IMR-90 (cell line): Measurements from ENCODE around the gene LY6G5C. TPM values are rescaled to one million over a fixed set of nuclear protein-coding genes. Genes with fewer than 3 reads are reported as not detected.

Experiments
- ATAC-seq: fragments of 200-7000 bp; cut with Tn5 transposase; 2 replicates; pipeline ENCODE4 v1.9.1; 2020; ENCODE audit warnings: low read depth, mild to moderate bottlenecking, moderate library complexity
- BruUV-seq: library from RNA; stranded (reverse); fragments of 400-500 nt; replicated peaks from 2 replicates; lab custom pipeline; 2021; lab: Mats Ljungman, UMichigan
- CTCF ChIA-PET: fragments of 300-600 bp; formaldehyde crosslinking; extraction: SDS; loops from one replicate; lab custom pipeline; 2021; ENCODE audit warnings: antibody characterized with exemption; lab: Yijun Ruan, JAX
- POLR2A ChIA-PET: fragments of 300-600 bp; sonication (Branson Sonifier 250); formaldehyde crosslinking; loops from one replicate; lab custom pipeline; 2022; ENCODE audit warnings: antibody characterized with exemption; ENCODE audit not compliant: unreplicated experiment; lab: Charles Lee
- DNase-seq: peaks from one replicate; pipeline ENCODE4 v3.0.0; 2013
- H2AFZ ChIP-seq: replicated peaks from 2 replicates; pipeline ENCODE3; 2013; ENCODE audit warnings: low read length, mild to moderate bottlenecking; ENCODE audit not compliant: poor library complexity
- H2AK5ac ChIP-seq: 2 replicates; pipeline ENCODE4 v1.6.1; 2013; ENCODE audit warnings: low read depth, low read length, inconsistent platforms
- H2AK9ac ChIP-seq: replicated peaks from 2 replicates; pipeline ENCODE3; 2013; ENCODE audit warnings: mild to moderate bottlenecking, low read depth, low read length, moderate library complexity; ENCODE audit not compliant: poor library complexity
- H2BK120ac ChIP-seq: 2 replicates; pipeline ENCODE4 v1.6.1; 2013; ENCODE audit warnings: low read depth, low read length, inconsistent platforms
- H2BK15ac ChIP-seq: 3 replicates; pipeline ENCODE4 v1.6.1; 2013; ENCODE audit warnings: low read depth, low read length, inconsistent platforms
- H2BK20ac ChIP-seq: 2 replicates; pipeline ENCODE4 v1.6.1; 2013; ENCODE audit warnings: low read depth, mild to moderate bottlenecking, inconsistent platforms, low read length, moderate library complexity
- H2BK5ac ChIP-seq: 2 replicates; pipeline ENCODE4 v1.6.1; 2013; ENCODE audit warnings: mild to moderate bottlenecking, low read depth, low read length, inconsistent platforms; ENCODE audit not compliant: poor library complexity, severe bottlenecking
- H3K14ac ChIP-seq: replicated peaks from 2 replicates; pipeline ENCODE4 v1.6.1; 2013; ENCODE audit warnings: low read depth, low read length, inconsistent platforms
- H3K18ac ChIP-seq: 2 replicates; pipeline ENCODE4 v1.6.1; 2013; ENCODE audit warnings: low read depth, low read length, control low read depth
- H3K23ac ChIP-seq: 2 replicates; pipeline ENCODE4 v1.6.1; 2013; ENCODE audit warnings: low read depth, low read length, inconsistent platforms
- H3K27ac ChIP-seq: 2 replicates; pipeline ENCODE4 v1.5.1; 2013; ENCODE audit warnings: mild to moderate bottlenecking, control low read depth, low read length; ENCODE audit not compliant: insufficient read depth
- H3K27me3 ChIP-seq: 2 replicates; pipeline ENCODE4 v1.6.1; 2013; ENCODE audit warnings: low read length; ENCODE audit not compliant: control insufficient read depth, insufficient read depth
- H3K36me3 ChIP-seq: 2 replicates; pipeline ENCODE4 v1.6.1; 2013; ENCODE audit warnings: low read length, mixed read lengths; ENCODE audit not compliant: control insufficient read depth, insufficient read depth
- H3K4ac ChIP-seq: 2 replicates; pipeline ENCODE4 v1.6.1; 2013; ENCODE audit warnings: low read depth, low read length, inconsistent platforms
- H3K4me1 ChIP-seq: 2 replicates; pipeline ENCODE4 v1.6.1; 2013; ENCODE audit warnings: low read length, mixed read lengths; ENCODE audit not compliant: control insufficient read depth, insufficient read depth
- H3K4me2 ChIP-seq: 2 replicates; pipeline ENCODE4 v1.6.1; 2013; ENCODE audit warnings: low read depth, mild to moderate bottlenecking, control low read depth, low read length, moderate library complexity
- H3K4me3 ChIP-seq: 2 replicates; pipeline ENCODE4 v1.5.1; 2013; ENCODE audit warnings: low read depth, mild to moderate bottlenecking, control low read depth, low read length, moderate library complexity; ENCODE audit not compliant: insufficient read depth
- H3K56ac ChIP-seq: 2 replicates; pipeline ENCODE4 v1.6.1; 2013; ENCODE audit warnings: low read length, inconsistent platforms; ENCODE audit not compliant: insufficient read depth; ENCODE audit errors: extremely low read depth
- H3K79me1 ChIP-seq, 2 experiments: 2 replicates each; pipeline ENCODE4 v1.6.1; 2013; ENCODE audit warnings: low read length in 2 of 2, inconsistent platforms in 1 of 2, low read depth in 1 of 2
- H3K9ac ChIP-seq: 2 replicates; pipeline ENCODE4 v1.6.1; 2013; ENCODE audit warnings: low read depth, low read length, control low read depth
- H3K9me1 ChIP-seq: 2 replicates; pipeline ENCODE4 v1.6.1; 2013; ENCODE audit warnings: low read length, inconsistent platforms; ENCODE audit not compliant: insufficient read depth
- H3K9me3 ChIP-seq: 2 replicates; pipeline ENCODE4 v1.6.1; 2013; ENCODE audit warnings: low read length; ENCODE audit not compliant: control insufficient read depth, insufficient read depth
- H4K20me1 ChIP-seq: 2 replicates; pipeline ENCODE4 v1.6.1; 2013; ENCODE audit warnings: low read length, inconsistent platforms; ENCODE audit not compliant: insufficient read depth
- H4K5ac ChIP-seq: 2 replicates; pipeline ENCODE4 v1.6.1; 2013; ENCODE audit warnings: mild to moderate bottlenecking, low read depth, low read length, control low read depth
- H4K8ac ChIP-seq, 2 experiments: 2 replicates each; pipeline ENCODE4 v1.6.1; 2013; ENCODE audit warnings: low read depth in 2 of 2, low read length in 2 of 2, control low read depth in 1 of 2, inconsistent platforms in 1 of 2
- H4K91ac ChIP-seq: 2 replicates; pipeline ENCODE4 v1.6.1; 2013; ENCODE audit warnings: low read depth, low read length, inconsistent platforms; ENCODE audit not compliant: insufficient read depth
- BHLHE40 ChIP-seq: fragments of 150-350 bp; IDR thresholded peaks from 2 replicates; pipeline ENCODE4 v1.6.1; 2016; ENCODE audit warnings: mild to moderate bottlenecking, low read depth, low read length
- CHD1 ChIP-seq: IDR thresholded peaks from 2 replicates; pipeline ENCODE4 v1.6.1; 2012; ENCODE audit warnings: low read depth, low read length, improper control_type of control experiment
- CTCF ChIP-seq: conservative IDR thresholded peaks from 2 replicates; pipeline ENCODE4 v1.5.1; 2012; ENCODE audit warnings: mild to moderate bottlenecking, low read depth, low read length, improper control_type of control experiment
- ELK1 ChIP-seq: fragments of 150-350 bp; IDR thresholded peaks from 2 replicates; pipeline ENCODE4 v1.6.1; 2016; ENCODE audit warnings: low read depth, mild to moderate bottlenecking, low read length, moderate library complexity, borderline replicate concordance
- MAFK ChIP-seq: IDR thresholded peaks from 2 replicates; pipeline ENCODE4 v1.6.1; 2012; ENCODE audit warnings: low read depth, low read length, improper control_type of control experiment
- NFE2L2 ChIP-seq: fragments of 150-350 bp; IDR thresholded peaks from 2 replicates; pipeline ENCODE4 v1.6.1; 2016; ENCODE audit warnings: low read depth, mild to moderate bottlenecking, low read length
- POLR2A ChIP-seq: IDR thresholded peaks from 2 replicates; pipeline ENCODE4 v1.6.1; 2012; ENCODE audit warnings: mild to moderate bottlenecking, low read depth, low read length
- RAD21 ChIP-seq: IDR thresholded peaks from 2 replicates; pipeline ENCODE4 v1.6.1; 2012; ENCODE audit warnings: low read length, improper control_type of control experiment
- RCOR1 ChIP-seq: IDR thresholded peaks from 2 replicates; pipeline ENCODE4 v1.6.1; 2012; ENCODE audit warnings: mild to moderate bottlenecking, low read length, improper control_type of control experiment; ENCODE audit not compliant: insufficient replicate concordance
- RFX5 ChIP-seq: IDR thresholded peaks from 2 replicates; pipeline ENCODE4 v1.8.0; 2012; ENCODE audit warnings: low read depth, mild to moderate bottlenecking, low read length, moderate library complexity
- SMC3 ChIP-seq: fragments of 150-350 bp; IDR thresholded peaks from 2 replicates; pipeline ENCODE4 v1.6.1; 2016; ENCODE audit warnings: low read depth, mild to moderate bottlenecking, antibody characterized with exemption, low read length, moderate library complexity
- WGBS, 2 experiments: methylation state at CpG; one replicate each; pipeline versions ENCODE4 v1.1.5 to v1.1.7; 2013; ENCODE audit warnings: missing lambda C conversion rate in 2 of 2; ENCODE audit not compliant: insufficient read length in 1 of 2; ENCODE audit errors: extremely low coverage in 2 of 2; 5-methylcytosine and 5-hydroxymethylcytosine counted together
- dilution Hi-C: fragments of 300-500 bp; cut with HindIII; formaldehyde crosslinking; loops from one replicate; pipeline ENCODE4 v1.14.3; 2018; ENCODE audit warnings: low sequenced_read_pairs; ENCODE audit not compliant: unreplicated experiment
- in situ Hi-C: fragments of 300-500 bp; cut with MboI; formaldehyde crosslinking; loops from 3 replicates; pipeline ENCODE4 v1.14.3; 2019; ENCODE audit warnings: low sequenced_read_pairs, inconsistent platforms, mixed read lengths
- intact Hi-C: fragments of 100-400 bp; cut with micrococcal nuclease; formaldehyde crosslinking; loops from 2 replicates; pipeline ENCODE4 v1.10.0; 2022
- polyA plus RNA-seq, 3 experiments: library from polyadenylated mRNA; depleted of rRNA; stranded (reverse); fragments of >200 nt; gene quantifications; 2 replicates each; pipeline ENCODE4 v1.2.3, GENCODE V29; 2012; ENCODE audit warnings: low replicate concordance in 1 of 3
- total RNA-seq: library from RNA; depleted of rRNA; stranded (reverse); fragments of >200 nt; gene quantifications from 2 replicates; pipeline ENCODE4 v1.2.3, GENCODE V29; 2012

The LY6G5C gene
- total and polyA plus RNA-seq, 2 of the 4 experiments (the other 2 are of a cell fraction): 0.18 to 2.0 TPM

- H3K4ac ChIP-seq: no peak overlapping the region
- H3K56ac ChIP-seq: no peak overlapping the region
- H3K9ac ChIP-seq: no peak overlapping the region
- no peak overlapping the region for H3K14ac ChIP-seq
- H3K9me3 ChIP-seq: no peaks in the 10 kb centered on the region
- no peaks in the 10 kb centered on the region for H4K20me1 ChIP-seq
- no peaks in the 10 kb centered on the region for H3K27me3 ChIP-seq
- H4K5ac ChIP-seq: no peak overlapping the region
- ChIA-PET CTCF (no interaction called here), POLR2A (no interaction called here)
- ATAC-seq (no peak), DNase-seq (no peak)
- TF ChIP-seq POLR2A: no peak
- no peak for TF ChIP-seq NFE2L2
- no peak for TF ChIP-seq CTCF
- TF ChIP-seq RFX5: no peak
- TF ChIP-seq BHLHE40: no peak
- TF ChIP-seq RAD21: no peak
- TF ChIP-seq RCOR1: no peak
- TF ChIP-seq CHD1: no peak
- no peak for TF ChIP-seq ELK1
- TF ChIP-seq MAFK: no peak
- no peak for TF ChIP-seq SMC3
- no peak overlapping the region for H2BK5ac ChIP-seq
- no peak overlapping the region for H3K27ac ChIP-seq
- WGBS, 2 experiments: 70% methylated on average over 3 of the region's 8 CpGs; no CpG with 5 or more reads in 1 of the 2 experiments
- no peak overlapping the region for H3K18ac ChIP-seq
- intact Hi-C loops (no loop called here), dilution Hi-C loops (no loop called here), in situ Hi-C loops (loop anchor here (10.0 kb wide), 2 partner anchors 147 to 257 kb away; partner anchors contain the start of gene CFB)
- H3K4me2 ChIP-seq: no peak overlapping the region
- no peak overlapping the region for H2BK20ac ChIP-seq
- H4K8ac ChIP-seq: no peak overlapping the region
- no peak overlapping the region for H4K91ac ChIP-seq
- H2AK9ac ChIP-seq: no peak overlapping the region
- H2AK5ac ChIP-seq: no peak overlapping the region
- H3K4me3 ChIP-seq: no peak overlapping the region
- H3K36me3 ChIP-seq: peaks cover 56% of the 10 kb centered on the region
- BruUV-seq: no TSS peak
- H3K79me1 ChIP-seq: no peaks in the 10 kb centered on the region
- H3K4me1 ChIP-seq: peaks cover 3% of the 10 kb centered on the region; the same call in 1 of the 2 replicates
- H2BK120ac ChIP-seq: no peak overlapping the region
- H2BK15ac ChIP-seq: no peak overlapping the region
- 0 out of 2 replicates have a peak, but pooled peaks cover 5% of the 10 kb centered on the region for H3K9me1 ChIP-seq
- no peak overlapping the region for H3K23ac ChIP-seq
- H2AFZ ChIP-seq: no peak overlapping the region
Measured at GRCh38 chr6:31687321-31687720, 6.5 kb upstream of the LY6G5C start.
